ENCODE measurements around the gene G2E3. TPM values are rescaled to one million over a fixed set of nuclear protein-coding genes. Genes with fewer than 3 reads are reported as not detected.
A peak's percentile ranks its signal among the peaks of the same experiment; 100 is the strongest.

Gene G2E3
- total and polyA plus RNA-seq, 2 of the 13 experiments (the other 11 are each of a cell fraction or from before 2014, with no cell fraction given) = 22.8 to 63.0 TPM

GRCh38 chr14:30638926-30639325 lies 80.0 kb downstream of the G2E3 start:
- no peak overlapping the region for H2AFZ ChIP-seq (ENCODE audit: low read length)
- H3K4me1 ChIP-seq (ENCODE audit: insufficient read depth, low read length) = no peaks in the 10 kb centered on the region
- WGBS (ENCODE audit: low lambda C conversion rate) = 97% methylated on average over 3 of the region's 3 CpGs
- ATAC-seq = no peak
- H3K9me3 ChIP-seq (ENCODE audit: low read length) = peaks cover 2% of the 10 kb centered on the region; the same call in 1 of the 2 replicates
- H3K79me2 ChIP-seq (ENCODE audit: insufficient read depth, low read length) = peaks cover 21% of the 10 kb centered on the region
- TF ChIP-seq ZNF770 (CRISPR knock-in tag; IDR thresholded peaks at IDR 0.05) = peak; percentile 45; the same call in 1 of the 2 replicates
- TF ChIP-seq KAT8 (CRISPR knock-in tag; IDR thresholded peaks at IDR 0.05) = no peak
- TF ChIP-seq ZBTB26 (CRISPR knock-in tag; IDR thresholded peaks at IDR 0.05; ENCODE audit: borderline replicate concordance) = no peak
- BruUV-seq (replicated peaks) = no TSS peak
- POLR2A ChIA-PET = interaction anchor here (1.0 kb wide), 1 partner anchor 17 kb away, joined by 3 read pairs; no protein-coding TSS in a partner anchor
- no peaks in the 10 kb centered on the region for H4K20me1 ChIP-seq (ENCODE audit: insufficient read depth, low read length)
- no peak overlapping the region for H3K4me3 ChIP-seq (replicated peaks in 1 of 3; ENCODE audit: insufficient read depth in 1 of 3, low read depth in 2 of 3, low read length in 3 of 3)
- no peak for DNase-seq (ENCODE audit: low spot score)
- no peak overlapping the region for H3K9ac ChIP-seq (ENCODE audit: insufficient read depth, low read depth, low read length)
- no peak overlapping the region for H3K4me2 ChIP-seq (ENCODE audit: low read depth, low read length)
- no peak for FAIRE-seq
- H3K27ac ChIP-seq (ENCODE audit: extremely low read length, insufficient read depth, low read length) = no peak overlapping the region
- in situ Hi-C loops (cut with HindIII; ENCODE audit: extremely low pct_ligation_motif_present, low pct_unique_long_range_greater_than_20kb) = no loop called here
- peaks cover 20 to 83% of the 10 kb centered on the region in 2 experiments for H3K36me3 ChIP-seq (replicated peaks in 1 of 2; ENCODE audit: control insufficient read depth in 1 of 2, insufficient read depth in 2 of 2, low read length in 2 of 2)
- H3K27me3 ChIP-seq (ENCODE audit: control insufficient read depth in 1 of 2, insufficient read depth in 2 of 2, low read length in 2 of 2) = no peaks in the 10 kb centered on the region
- CTCF ChIA-PET (ENCODE audit: low intra/inter-chr PET ratio, low total read pairs) = no interaction called here
- intact Hi-C loops (cut with micrococcal nuclease; ENCODE audit: unreplicated experiment) = no loop called here

- TF ChIP-seq ZNF670 (CRISPR knock-in tag; IDR thresholded peaks at IDR 0.05; ENCODE audit: borderline replicate concordance) = peak; percentile 44; the same call in 1 of the 2 replicates
- no peak for TF ChIP-seq MLLT10 (CRISPR knock-in tag; IDR thresholded peaks at IDR 0.05)
- no peak for TF ChIP-seq ZUFSP (CRISPR knock-in tag; IDR thresholded peaks at IDR 0.05; ENCODE audit: borderline replicate concordance)
- 0 out of 2 replicates have a peak, but pooled peaks have one; percentile 52 for TF ChIP-seq ARID2 (CRISPR knock-in tag; IDR thresholded peaks at IDR 0.05; ENCODE audit: borderline replicate concordance)
- TF ChIP-seq ZNF777 (CRISPR knock-in tag; IDR thresholded peaks at IDR 0.05) = no peak
- FAIRE-seq (no peak), ATAC-seq (no peak), DNase-seq (ENCODE audit: low spot score) (no peak)
- Histone ChIP-seq H3K36me3 (replicated peaks in 1 of 2; ENCODE audit: control insufficient read depth in 1 of 2, insufficient read depth in 2 of 2, low read length in 2 of 2) (peaks cover 18 to 83% of the 10 kb centered on the region in 2 experiments), H3K4me3 (replicated peaks in 1 of 3; ENCODE audit: insufficient read depth in 1 of 3, low read depth in 2 of 3, low read length in 3 of 3) (no peak overlapping the region), H2AFZ (ENCODE audit: low read length) (no peak overlapping the region), H3K79me2 (ENCODE audit: insufficient read depth, low read length) (peaks cover 33% of the 10 kb centered on the region), H3K9me3 (ENCODE audit: low read length) (peaks cover 21% of the 10 kb centered on the region), H3K4me1 (ENCODE audit: insufficient read depth, low read length) (no peaks in the 10 kb centered on the region), H4K20me1 (ENCODE audit: insufficient read depth, low read length) (no peaks in the 10 kb centered on the region), H3K9ac (ENCODE audit: insufficient read depth, low read depth, low read length) (no peak overlapping the region), H3K27me3 (ENCODE audit: control insufficient read depth in 1 of 2, insufficient read depth in 2 of 2, low read length in 2 of 2) (no peaks in the 10 kb centered on the region), H3K4me2 (ENCODE audit: low read depth, low read length) (no peak overlapping the region), H3K27ac (ENCODE audit: extremely low read length, insufficient read depth, low read length) (no peak overlapping the region)
- no TSS peak for BruUV-seq (replicated peaks)
- intact Hi-C loops (cut with micrococcal nuclease; ENCODE audit: unreplicated experiment) = no loop called here
- CTCF ChIA-PET (ENCODE audit: low intra/inter-chr PET ratio, low total read pairs) = no interaction called here
- 97% methylated on average over 1 of the region's 1 CpG for WGBS (ENCODE audit: low lambda C conversion rate)
- POLR2A ChIA-PET = no interaction called here
- in situ Hi-C loops (cut with HindIII; ENCODE audit: extremely low pct_ligation_motif_present, low pct_unique_long_range_greater_than_20kb) = no loop called here
Observed at GRCh38 chr14:30641207-30641606, 82.2 kb downstream of the G2E3 start.
